HG03103 (cell line): ENCODE data around the gene POMGNT2.
A peak's percentile ranks its signal among the peaks of the same experiment; 100 is the strongest.

Experiments used
- ATAC-seq: cut with Tn5 transposase; IDR thresholded peaks from one replicate; pipeline ENCODE4 v1.9.1; 2021; ENCODE audit warnings: low read depth; ENCODE audit not compliant: unreplicated experiment

Gene POMGNT2

DNA sequence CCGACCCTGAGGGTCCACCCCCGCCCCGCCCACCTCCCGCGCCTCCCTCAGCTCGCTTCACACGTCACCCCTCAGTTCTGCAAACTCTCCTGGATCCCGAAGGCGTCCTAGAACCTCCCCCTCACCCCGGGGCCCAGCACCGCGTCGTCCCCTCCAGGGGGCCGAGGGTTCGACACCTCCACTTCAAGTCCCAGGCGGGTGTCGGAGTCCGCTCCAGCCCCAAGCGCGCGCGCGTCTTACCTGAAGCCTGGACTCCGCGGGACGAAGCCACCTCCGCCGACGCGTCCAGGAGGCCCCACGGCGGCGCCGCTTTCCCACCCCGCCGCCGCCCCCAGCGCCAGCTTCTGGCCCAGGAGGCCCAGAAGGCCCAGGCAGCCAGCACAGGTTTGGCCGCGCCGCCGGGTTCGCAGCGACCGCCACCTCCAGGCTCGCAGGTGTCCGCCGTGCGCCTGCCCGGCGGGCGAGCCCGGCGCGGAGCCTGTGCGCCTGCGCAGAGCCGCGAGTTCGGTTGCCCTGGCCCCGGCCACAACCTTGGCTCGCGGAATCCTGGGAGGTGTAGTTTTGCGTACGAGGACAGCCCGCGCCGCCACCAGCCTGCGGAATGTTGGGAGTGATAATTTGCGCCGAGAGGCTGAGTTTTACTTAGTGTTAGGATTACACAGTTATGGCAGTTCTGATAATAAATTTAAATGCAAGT, at the start of gene POMGNT2:
Gene POMGNT2 (minus strand): TSS at position 484 of the 697 bp plus-strand sequence. CDS start 24,648 bp downstream, outside the sequence.
- peak; percentile 89 for ATAC-seq

DNA sequence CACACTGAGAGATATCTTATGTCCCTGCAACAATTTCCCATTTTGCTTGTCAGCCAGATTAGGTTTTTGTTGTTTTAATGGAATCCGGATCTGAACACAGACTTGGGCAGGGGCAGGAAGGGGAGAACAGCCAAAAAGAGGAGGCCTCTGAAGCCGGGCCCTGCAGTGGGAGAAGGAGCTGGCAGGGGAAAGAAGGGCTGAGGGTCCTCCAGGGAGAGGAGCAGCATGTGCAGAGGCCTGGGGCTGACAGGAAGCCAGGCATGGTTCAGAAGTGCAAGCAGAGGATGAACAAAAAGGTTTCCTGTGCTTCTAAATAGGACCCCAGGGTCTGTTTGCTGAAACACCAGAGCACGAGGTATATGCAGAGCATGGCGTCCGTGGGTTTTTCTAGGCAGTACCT, 49.1 kb upstream of the POMGNT2 start:
- ATAC-seq = no peak

DNA sequence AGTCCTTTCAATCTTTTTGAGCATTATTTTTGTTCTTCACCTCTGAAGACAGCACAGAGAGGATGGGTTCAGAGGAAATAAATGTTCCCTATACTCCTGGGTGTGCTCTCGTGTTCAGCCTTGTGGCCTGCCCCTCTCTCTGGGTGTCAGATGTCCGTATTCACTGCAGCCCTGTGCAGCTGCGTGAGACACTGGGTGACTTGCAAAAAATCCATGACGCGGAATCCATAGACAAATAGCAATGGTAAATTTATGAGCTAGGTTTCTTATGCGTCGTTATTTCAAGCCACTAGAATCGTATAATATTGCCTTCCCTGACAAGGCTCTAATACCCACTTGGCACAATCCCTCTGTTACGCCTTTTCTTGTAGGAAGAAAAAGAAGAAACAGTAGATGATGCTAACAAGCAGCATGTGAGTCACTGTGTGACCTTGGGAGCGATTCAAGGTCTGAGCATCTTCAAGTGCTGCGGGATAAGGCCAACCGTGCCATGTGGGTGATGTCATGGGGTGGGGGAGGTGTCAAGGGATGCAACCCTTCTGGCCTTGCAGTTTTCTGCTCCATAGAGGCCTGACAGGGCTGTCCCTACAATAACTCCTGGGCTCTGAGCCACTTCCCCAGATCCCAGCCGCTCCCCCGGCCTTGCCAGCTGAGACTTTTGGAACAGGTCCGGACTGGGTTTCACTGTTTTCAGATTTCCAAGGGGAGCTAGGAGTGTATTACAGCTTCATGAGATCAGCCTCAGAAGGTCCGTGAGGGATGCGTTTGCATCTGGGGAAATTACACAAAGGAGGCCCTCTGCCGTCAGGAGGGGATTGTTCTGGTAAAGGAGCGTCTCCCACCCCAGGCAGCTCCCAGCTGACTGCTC, 47.6 kb upstream of the POMGNT2 start:
- ATAC-seq = no peak

DNA sequence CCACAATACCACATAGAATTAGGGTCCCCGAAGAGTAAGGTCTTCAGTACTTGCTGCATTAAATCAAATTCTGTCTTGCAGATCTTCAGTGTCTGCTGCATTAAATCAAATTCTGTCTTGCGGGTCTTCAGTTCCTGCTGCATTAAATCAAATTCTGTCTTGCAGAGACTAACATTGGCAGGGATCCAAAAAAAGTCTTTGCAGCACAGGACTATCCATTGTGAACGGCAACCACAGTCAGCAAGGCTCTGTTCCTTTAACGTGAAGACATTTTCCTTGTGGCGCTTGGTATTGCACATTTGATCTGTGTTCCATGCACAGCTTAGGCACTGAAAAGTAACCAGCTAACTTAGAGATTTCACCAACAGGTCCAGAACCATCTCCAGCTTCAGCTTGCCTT, 46.8 kb upstream of the POMGNT2 start:
- no peak for ATAC-seq

DNA sequence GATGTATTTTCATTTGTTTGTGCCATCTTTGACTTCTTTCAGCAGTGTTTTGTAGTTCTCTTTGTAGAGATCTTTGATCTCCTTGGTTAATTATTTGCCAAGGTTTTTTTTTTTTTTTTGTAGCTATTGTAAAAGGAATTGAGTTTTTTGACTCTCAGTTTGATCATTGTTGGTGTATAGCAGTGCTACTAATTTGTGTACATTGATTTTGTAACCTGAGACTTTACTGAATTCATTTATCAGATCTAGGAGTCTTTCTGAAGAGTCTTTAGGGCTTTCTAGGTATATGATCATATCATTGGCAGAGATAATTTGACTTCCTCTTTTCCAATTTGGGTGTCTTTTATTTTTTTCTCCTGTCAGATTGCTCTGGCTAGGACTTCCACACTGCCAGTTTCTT, 42.2 kb upstream of the POMGNT2 start:
- ATAC-seq = no peak

DNA sequence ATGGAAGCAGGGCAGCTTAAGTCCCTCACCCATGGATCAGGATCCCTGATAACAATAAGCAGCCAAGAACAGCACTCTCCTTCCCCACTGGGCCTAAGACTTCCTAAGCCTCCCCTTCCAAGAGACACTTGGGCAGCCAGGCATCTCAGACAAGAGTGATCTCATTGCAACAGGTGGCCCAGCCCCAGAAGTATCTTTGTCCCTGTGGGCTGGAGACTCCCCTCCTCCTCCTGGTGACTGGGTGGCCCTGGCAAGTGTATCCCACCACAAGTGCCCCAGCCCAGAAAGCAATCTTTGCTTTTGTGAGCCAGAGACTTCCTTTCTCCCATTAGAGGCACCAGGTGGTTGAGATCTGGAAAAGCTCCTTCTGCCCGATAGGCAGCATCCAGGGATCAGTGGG, 40.7 kb upstream of the POMGNT2 start:
- no peak for ATAC-seq

DNA sequence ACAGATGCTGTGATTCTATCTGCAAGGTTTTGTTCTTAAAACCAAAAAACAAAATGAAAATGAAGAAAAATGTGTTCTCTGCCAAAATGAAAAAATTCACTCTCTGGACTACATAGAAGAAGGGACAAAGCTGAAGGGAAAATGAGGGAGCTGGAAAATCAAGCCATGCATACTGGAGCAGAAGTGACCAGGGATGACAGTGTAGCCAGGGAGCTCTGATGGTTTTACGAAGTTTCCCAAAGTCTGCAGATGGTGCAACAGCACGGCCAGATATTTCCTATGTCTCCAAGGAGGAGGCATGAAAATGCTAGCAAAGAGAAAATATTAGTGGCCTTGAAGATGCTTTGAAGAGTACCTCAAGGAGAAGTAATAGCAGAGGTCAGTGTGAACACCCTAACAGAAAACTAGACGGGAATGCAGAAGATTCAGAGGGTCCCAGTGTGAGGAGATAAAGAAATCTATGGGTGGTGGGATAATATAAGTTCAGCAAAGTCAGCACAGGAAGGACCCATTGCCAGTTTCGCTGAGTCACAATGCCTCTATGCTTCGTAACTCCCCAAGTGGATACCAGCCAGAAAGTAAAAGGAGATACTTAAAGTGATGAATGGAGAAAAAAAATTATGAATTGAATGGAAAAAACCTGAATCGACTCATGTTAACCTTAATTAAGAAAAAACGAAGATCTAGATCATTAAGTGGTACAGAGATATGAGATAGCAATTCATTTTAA, 39.0 kb upstream of the POMGNT2 start:
- no peak for ATAC-seq

DNA sequence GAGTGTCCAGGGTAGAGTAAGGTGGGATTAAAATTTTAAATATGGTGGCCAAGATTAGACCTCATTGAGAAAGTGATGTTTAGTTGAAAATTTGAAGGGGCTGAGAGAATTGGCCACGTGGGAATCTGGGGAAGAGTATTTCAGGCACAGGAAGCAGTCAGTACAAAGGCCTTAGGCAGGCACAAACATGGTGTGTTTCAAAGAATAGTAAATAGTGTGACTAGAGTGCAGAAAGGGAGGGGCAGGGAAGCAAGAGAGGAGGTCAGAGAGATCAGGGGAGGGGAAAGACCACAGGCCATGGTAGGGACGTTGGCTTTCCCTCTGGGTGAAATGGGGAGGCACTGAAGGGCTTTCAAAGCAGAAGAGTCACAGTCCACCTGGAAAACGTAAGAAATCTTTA, 36.6 kb upstream of the POMGNT2 start:
- ATAC-seq = no peak

DNA sequence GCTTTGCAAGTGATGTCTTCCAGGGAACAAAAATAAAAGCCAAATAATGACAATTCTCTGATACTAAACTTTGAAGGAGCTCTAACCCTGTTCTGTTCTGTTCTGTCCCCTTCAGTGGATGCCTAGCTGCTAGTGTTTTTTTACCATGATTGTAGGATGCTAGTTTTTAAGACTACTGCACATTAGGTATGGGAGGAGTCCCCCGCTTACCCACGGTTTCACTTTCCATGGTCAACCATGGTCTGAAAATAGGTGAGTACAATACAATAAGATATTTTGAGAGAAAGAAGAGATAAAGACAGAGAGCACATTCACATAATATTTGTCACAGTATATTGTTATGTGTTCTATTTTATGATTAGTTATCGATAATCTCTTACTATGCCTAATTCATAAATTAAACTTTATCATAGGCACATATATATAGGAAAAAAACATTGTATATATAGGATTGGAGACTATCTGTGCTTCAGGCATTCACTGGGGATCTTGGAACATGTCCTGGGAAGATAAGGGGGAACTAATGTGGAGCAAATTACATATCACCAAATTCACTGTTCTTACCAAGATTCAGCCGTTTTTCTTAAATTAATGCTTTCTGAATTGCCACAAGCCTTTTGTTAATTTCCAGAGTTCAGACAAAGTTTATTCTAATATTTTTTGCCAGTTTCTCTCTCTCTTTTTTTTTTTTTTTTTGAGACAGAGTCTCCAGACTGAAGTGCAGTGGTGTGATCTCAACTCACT, 32.8 kb upstream of the POMGNT2 start:
- no peak for ATAC-seq

DNA sequence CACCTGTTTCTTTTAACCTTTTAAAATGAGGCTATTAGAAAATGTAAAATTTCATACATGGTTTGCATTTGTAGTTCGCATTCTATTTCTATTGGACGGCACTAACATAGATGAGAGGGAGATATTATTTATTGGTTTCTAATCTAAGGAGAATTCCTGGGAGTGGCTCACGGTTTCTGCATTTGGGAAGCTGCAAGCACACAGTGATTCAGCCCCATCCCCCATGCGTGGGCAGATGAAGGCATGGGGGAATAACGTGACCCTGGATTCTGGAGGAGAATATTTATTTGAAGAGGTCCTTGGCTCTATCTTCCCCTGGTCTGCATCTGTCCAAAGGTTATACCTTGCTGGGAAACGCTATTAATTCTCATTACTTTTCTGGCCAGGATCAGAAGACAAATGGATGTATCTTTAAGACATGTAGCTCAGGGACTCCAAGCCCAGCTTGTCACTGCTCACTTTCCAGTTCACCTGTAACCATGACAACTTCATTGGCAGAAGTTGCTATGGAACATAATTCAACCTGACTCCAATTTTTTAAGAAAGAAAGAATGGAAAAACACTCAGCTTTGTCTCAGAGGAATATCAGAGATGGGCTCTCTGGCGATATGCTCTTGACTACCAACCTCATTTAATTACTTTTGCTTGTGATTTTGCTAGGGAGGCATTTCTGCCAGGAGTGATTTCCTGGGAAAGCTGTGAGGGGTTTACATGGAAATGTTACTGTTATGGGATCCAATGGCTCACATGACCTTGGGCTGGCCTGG, 27.2 kb upstream of the POMGNT2 start:
- no peak for ATAC-seq

DNA sequence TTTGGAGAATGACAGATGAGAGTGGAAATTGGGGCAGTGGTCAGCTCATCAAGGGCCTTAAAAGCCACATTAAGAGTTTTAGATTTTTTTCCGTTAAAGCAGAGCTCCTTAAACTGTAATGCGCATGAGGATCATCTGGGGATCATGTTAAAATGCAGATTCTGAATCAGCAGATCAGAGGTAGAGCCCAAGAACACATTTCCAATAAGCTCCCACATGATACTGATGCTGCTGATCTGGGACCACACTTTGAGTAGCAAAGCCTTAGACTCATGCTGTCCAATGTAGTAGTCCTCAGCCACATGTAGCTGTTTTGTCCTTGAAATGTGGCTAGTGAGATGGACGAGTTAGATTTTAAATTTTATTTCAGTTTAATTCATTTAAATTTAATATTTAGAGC, 26.3 kb upstream of the POMGNT2 start:
- ATAC-seq = no peak

DNA sequence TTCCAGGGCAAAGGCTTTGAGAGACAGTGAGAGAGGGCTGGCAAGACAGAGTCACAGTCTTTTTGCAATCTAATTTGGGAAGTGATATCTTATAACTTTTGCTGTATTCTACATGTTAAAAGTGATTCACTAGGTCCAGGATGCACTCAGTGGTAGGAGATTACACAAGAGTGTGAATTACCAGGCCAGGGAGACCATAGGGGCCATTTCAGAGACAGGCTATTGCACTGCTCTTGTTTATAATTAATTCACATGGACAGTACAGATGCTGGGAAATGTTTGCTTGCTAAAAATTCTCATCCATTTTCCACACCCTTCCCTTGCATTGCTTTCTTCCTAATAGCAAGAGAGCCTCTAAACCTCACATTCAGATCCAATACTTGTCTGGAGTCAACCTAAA, 22.6 kb upstream of the POMGNT2 start:
- no peak for ATAC-seq

DNA sequence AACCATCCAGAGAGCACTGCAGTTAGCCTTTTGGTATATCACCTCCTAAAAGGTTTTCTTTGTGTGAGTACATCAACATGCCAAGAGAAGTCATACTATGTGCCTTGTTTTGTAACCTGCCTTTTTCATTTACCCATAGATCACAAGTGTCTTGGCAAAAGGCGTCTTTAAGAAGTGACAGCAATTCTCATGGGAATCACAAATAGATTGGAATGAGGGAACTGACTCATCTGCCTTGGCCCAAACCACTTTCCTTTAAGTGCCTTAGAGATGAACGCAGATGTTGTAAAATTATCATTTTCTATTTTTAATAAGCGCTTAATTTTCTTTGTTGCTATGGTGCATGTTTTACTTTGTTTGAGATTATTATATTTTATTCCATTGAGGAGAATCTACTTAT, 20.7 kb upstream of the POMGNT2 start:
- no peak for ATAC-seq

DNA sequence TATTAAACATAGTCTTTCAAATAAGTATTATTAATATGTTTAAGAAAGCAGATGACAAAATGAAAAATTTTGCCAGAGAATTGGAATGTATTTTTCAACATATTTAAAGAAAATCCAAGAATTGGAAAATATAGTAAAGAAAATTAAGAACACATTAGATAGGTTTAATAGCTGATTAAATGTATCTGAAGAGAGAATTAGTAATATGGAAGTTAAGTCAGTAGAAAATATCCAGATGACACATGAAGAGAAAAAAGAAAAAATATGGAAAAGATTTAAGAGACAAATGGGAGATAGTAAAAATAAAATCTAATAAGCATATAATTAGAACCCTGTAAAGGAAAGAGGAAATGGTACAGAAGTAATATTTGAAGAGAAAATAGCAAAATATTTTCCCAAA, 18.0 kb upstream of the POMGNT2 start:
- no peak for ATAC-seq

DNA sequence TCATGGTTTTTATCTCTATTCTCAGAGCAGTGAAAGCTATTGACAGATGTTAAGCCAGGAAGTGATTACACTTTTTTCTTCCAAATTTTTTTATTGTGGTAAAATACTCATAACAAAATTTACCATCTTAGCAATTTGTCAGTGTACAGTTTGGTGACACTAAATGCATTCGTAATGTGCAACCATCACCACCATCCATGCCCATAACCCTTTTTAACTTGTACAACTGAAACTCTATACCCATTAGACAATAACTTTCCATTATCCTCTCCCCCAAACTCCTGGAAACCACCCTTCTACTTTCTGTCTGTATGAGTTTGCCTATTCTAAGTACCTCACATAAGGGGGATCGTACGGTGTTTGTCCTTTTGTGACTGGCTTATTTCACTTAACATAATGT, 15.1 kb upstream of the POMGNT2 start:
- ATAC-seq = no peak

DNA sequence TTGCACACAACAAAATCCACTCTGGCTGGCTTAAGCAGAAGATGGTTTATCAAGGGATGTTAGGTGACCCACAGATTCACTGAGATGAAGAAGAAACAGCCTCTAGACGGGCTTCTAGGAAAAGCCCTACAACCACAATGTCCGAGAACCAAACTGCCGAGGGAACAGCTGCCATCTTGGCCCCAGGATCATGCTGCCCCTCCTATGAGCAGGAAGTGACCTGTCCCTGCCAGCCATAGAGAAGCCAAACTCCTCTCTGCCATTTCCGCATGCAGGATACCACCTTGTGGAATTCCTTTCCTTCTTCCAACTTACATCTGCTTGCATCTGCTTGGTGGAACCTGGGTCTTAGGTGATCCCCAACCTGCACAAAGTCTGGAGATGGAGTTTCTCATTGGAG, 11.4 kb upstream of the POMGNT2 start:
- no peak for ATAC-seq

DNA sequence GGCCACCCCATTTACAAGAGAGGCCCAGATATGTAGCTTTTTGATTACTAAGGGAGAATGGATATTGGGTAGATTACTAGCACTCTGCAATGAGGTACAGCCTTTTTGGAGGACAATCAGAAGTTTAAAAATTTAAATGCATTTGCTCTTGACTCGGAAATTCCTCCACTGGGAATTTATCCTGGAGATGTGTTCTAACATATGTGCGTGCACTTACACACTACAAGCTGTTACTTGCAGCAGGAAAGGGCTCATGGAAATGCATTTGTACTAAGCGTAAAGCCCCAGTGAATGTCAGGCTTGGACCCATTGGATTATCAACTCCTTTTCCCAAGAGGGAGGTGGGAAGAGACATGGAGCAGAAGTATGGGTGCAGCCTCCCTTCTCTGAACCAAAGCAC, 7.8 kb upstream of the POMGNT2 start:
- no peak for ATAC-seq

DNA sequence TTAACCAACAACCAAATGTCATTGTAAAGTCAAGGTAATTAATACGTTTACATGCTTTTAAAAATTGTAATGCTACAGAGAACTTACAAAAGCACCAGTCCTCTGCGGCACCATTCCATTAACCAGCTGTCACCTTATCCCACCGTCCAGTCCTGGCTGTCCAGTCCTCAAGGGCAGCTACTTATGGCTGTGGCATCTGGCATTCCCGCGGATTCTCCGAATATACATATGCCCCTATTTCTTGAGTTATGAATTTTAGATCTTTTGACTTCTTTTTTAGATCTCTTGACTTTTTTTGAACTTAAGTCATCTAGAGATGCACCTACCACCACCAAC, 382 bp upstream of the POMGNT2 start:
- no peak for ATAC-seq

DNA sequence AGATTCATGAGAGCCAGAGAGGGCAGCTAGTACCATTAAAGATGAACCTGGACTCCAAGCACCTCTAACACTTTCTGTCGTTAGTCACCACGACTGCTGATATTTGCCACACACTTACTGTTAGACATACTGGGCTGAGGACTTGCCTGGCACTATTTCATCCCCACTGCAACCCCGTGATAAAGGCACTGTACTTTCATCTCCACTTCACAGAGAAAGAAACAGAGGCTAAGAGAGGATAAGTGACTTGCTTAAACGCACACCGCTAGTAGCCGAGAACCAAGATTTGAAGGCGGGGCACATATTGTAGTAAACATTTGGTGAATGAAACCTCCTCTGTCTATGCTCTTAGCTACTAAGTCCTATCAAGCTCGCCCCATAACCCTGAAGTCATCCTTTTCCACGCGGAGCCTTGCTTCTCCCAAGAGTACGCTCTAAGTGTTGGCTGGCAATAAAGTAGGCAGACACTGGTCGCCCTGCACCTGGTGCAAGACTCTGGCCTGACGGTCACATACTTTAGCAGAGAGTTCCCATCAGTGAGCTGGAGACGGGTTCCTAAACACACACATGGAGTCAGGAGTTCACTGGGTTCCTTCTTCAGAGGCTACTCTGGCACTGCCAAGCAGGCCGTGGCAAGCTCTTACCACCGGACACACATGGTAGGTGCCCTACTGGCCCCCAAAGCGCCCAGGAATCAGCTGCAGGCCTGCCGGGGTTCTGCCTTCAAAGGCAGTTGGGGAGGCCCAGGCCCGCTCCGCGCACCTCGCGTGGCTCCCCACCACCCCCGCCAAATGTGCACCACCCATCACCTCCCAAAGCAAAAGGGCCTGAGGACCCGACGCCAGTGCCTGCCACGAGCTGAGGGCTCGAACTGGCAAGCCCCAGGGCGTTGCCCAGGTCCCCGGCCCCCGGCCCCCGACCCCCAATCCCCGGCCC, 951 bp downstream of the POMGNT2 start:
- ATAC-seq = no peak
